H1 (cell line): Measurements from ENCODE around the gene TBCB. TPM values are rescaled to one million over a fixed set of nuclear protein-coding genes. Genes with fewer than 3 reads are reported as not detected.

Source experiments
- CREB1 ChIP-seq: IDR thresholded peaks from 2 replicates; pipeline ENCODE4 v1.6.1; 2012; ENCODE audit warnings: inconsistent platforms
- EZH2 ChIP-seq: fragments of 200-600 bp; sonication (generic); IDR thresholded peaks from 2 replicates; pipeline ENCODE4 v1.7.1; 2012; ENCODE audit warnings: low read depth, mild to moderate bottlenecking, moderate library complexity, low read length, inconsistent platforms; ENCODE audit not compliant: severe bottlenecking
- polyA plus RNA-seq, 7 experiments: library from polyadenylated mRNA; depleted of rRNA in 3 of 7; stranded (reverse) in 5 of 7; unstranded in 2 of 7; fragments of >200 nt in 5 of 7; fragments of 200-250 nt in 2 of 7; gene quantifications; 1 replicate in 5 of 7; 2 replicates in 1 of 7; 4 replicates in 1 of 7; pipeline versions ENCODE4 v1.2.1 to v1.2.3, GENCODE V29; 2011 to 2013; ENCODE audit warnings: missing spikeins in 2 of 7, mixed read lengths in 2 of 7
- total RNA-seq: library from RNA; stranded (reverse); fragmentation: NEBNext Ultra II Directional; extraction: Animal tissue kit (Norgen Biotek cat#: 25700); gene quantifications from 2 replicates; pipeline ENCODE4 v1.2.1, GENCODE V29; 2021

TBCB gene
- total and polyA plus RNA-seq, 2 of the 8 experiments (the other 6 are each of a cell fraction or from before 2014, with no cell fraction given) = 153 to 286 TPM

GRCh38 chr19:36142496-36142895 lies 27.2 kb downstream of the TBCB start (continued):
- TF ChIP-seq EZH2 = no peak
- TF ChIP-seq CREB1 = no peak
- TF ChIP-seq, all 59 proteins: peak for 0
